Subcutaneous abdominal adipose tissue (tissue), 5 donors: ENCODE results near the gene PDZD8.
"Not testable (repeated sequence)": the region's sequence is repeated elsewhere in the genome, so short reads cannot be mapped to it uniquely, and the experiment has no call there.

Experiments used
- H3K27ac ChIP-seq: one replicate; pipeline ENCODE4 v1.7.0; 2013; ENCODE audit warnings: low read depth, mild to moderate bottlenecking, inconsistent platforms, low read length, moderate library complexity
- H3K27me3 ChIP-seq, 5 donors: one replicate each; pipeline ENCODE4 v1.7.0; 2013; ENCODE audit warnings: low read length in 5 of 5, inconsistent platforms in 1 of 5; ENCODE audit not compliant: control insufficient read depth in 5 of 5, insufficient read depth in 4 of 5
- H3K36me3 ChIP-seq, 5 donors: one replicate each; pipeline ENCODE4 v1.7.0; 2013; ENCODE audit warnings: low read length in 5 of 5; ENCODE audit not compliant: control insufficient read depth in 5 of 5, insufficient read depth in 5 of 5
- H3K4me1 ChIP-seq, 5 donors: one replicate each; pipeline ENCODE4 v1.7.0; 2013; ENCODE audit warnings: low read length in 5 of 5, mild to moderate bottlenecking in 3 of 5, moderate library complexity in 1 of 5; ENCODE audit not compliant: control insufficient read depth in 5 of 5, insufficient read depth in 5 of 5
- H3K4me3 ChIP-seq, 5 donors: one replicate each; pipeline ENCODE4 v1.7.0; 2013; ENCODE audit warnings: low read length in 5 of 5, low read depth in 1 of 5
- H3K9ac ChIP-seq, 5 donors: one replicate each; pipeline ENCODE4 v1.7.0; 2013; ENCODE audit warnings: low read length in 5 of 5, mild to moderate bottlenecking in 4 of 5, moderate library complexity in 3 of 5
- H3K9me3 ChIP-seq, 5 donors: one replicate each; pipeline ENCODE4 v1.7.0; 2013; ENCODE audit warnings: low read length in 5 of 5; ENCODE audit not compliant: control insufficient read depth in 5 of 5
- donor health status: healthy.
- donor health status: healthy.
- donor health status: healthy.
- donor health status: healthy.
- donor health status: healthy.

PDZD8 gene

GRCh38 chr10:117239721-117240620, 135.3 kb downstream of the PDZD8 start:
- H3K27ac ChIP-seq, result no peak overlapping the region
- H3K27me3 ChIP-seq, result peaks cover 11 to 30% (median 15%) of the 10 kb centered on the region in 5 donors
- H3K36me3 ChIP-seq, result no peaks in the 10 kb centered on the region
- no peak overlapping the region for H3K4me3 ChIP-seq
- peaks cover 0 to 11% (median 0%) of the 10 kb centered on the region in 5 donors for H3K4me1 ChIP-seq
- H3K9me3 ChIP-seq, result no peaks in the 10 kb centered on the region
- no peak overlapping the region for H3K9ac ChIP-seq

GRCh38 chr10:117239051-117239450, 136.2 kb downstream of the PDZD8 start:
- H3K36me3 ChIP-seq, result no peaks in the 10 kb centered on the region

GRCh38 chr10:117237401-117237991, 137.7 kb downstream of the PDZD8 start:
- no peaks in the 10 kb centered on the region for H3K36me3 ChIP-seq
- H3K27me3 ChIP-seq, result peaks cover 8 to 22% (median 10%) of the 10 kb centered on the region in 5 donors
- no peak overlapping the region for H3K27ac ChIP-seq
- peaks cover 0 to 11% (median 0%) of the 10 kb centered on the region in 5 donors for H3K4me1 ChIP-seq
- no peak overlapping the region for H3K9ac ChIP-seq
- no peak overlapping the region for H3K4me3 ChIP-seq
- H3K9me3 ChIP-seq, result no peaks in the 10 kb centered on the region

More at GRCh38 chr10:117239051-117239450, 136.2 kb downstream of the PDZD8 start:
- Histone ChIP-seq H3K27ac (no peak overlapping the region), H3K9ac (no peak overlapping the region), H3K4me1 (peaks cover 0 to 11% (median 0%) of the 10 kb centered on the region in 5 donors), H3K9me3 (no peaks in the 10 kb centered on the region), H3K27me3 (peaks cover 11 to 26% (median 14%) of the 10 kb centered on the region in 5 donors), H3K4me3 (no peak overlapping the region)

- not testable (repeated sequence) for H3K9me3 ChIP-seq, H3K9ac ChIP-seq, H3K4me1 ChIP-seq, H3K36me3 ChIP-seq, H3K27ac ChIP-seq, H3K4me3 ChIP-seq
- H3K27me3 ChIP-seq, result peaks cover 7 to 21% (median 9%) of the 10 kb centered on the region in 5 donors
Observed at GRCh38 chr10:117230107-117230506, 145.1 kb downstream of the PDZD8 start.

- no peak overlapping the region for H3K4me3 ChIP-seq
- no peak overlapping the region for H3K27ac ChIP-seq
- no peaks in the 10 kb centered on the region for H3K9me3 ChIP-seq
- no peaks in the 10 kb centered on the region for H3K36me3 ChIP-seq
- peaks cover 7 to 21% (median 9%) of the 10 kb centered on the region in 5 donors for H3K27me3 ChIP-seq
- no peak overlapping the region for H3K9ac ChIP-seq
- H3K4me1 ChIP-seq, result no peaks in the 10 kb centered on the region
Observed at GRCh38 chr10:117228210-117228609, 147.0 kb downstream of the PDZD8 start.
